SKM-1 treated with dmso at 0.1 percent for 144 hours (cell line): ENCODE data around the gene CLEC4M.
A peak's percentile ranks its signal among the peaks of the same experiment; 100 is the strongest.

Experiments used
- DNase-seq: peaks from one replicate; lab custom pipeline; 2025; ENCODE audit not compliant: unreplicated experiment; lab: John Stamatoyannopoulos, UW

CLEC4M gene, protein sequence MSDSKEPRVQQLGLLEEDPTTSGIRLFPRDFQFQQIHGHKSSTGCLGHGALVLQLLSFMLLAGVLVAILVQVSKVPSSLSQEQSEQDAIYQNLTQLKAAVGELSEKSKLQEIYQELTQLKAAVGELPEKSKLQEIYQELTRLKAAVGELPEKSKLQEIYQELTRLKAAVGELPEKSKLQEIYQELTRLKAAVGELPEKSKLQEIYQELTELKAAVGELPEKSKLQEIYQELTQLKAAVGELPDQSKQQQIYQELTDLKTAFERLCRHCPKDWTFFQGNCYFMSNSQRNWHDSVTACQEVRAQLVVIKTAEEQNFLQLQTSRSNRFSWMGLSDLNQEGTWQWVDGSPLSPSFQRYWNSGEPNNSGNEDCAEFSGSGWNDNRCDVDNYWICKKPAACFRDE

GRCh38 chr19:7762719-7763293, at the start of gene CLEC4M:
TSS of gene CLEC4M (plus strand) at chr19:7763243. CDS start at chr19:7763267, 24 bp downstream.
- DNase-seq = no peak

DNA sequence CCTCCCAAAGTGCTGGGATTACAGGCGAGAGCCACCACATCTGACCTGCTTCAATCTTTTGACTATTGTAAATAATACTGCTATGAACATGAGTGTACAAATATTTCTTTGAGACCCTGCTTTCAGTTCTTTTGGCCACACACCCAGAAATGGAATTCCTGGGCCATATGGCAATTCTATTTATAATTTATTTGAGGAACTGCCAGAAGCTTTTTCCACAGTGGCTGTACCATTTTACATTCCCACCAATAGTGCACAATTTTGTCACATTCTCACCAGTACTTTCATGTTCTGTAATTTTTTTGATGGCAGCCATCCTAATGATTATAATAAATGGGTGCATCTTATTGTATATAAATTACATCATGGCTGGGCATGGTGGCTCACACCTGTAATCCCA, 47.4 kb upstream of the CLEC4M start:
- no peak for DNase-seq

GRCh38 chr19:7716762-7717161, 46.3 kb upstream of the CLEC4M start:
- DNase-seq = no peak

GRCh38 chr19:7718668-7719067, 44.4 kb upstream of the CLEC4M start:
- DNase-seq = no peak

DNA sequence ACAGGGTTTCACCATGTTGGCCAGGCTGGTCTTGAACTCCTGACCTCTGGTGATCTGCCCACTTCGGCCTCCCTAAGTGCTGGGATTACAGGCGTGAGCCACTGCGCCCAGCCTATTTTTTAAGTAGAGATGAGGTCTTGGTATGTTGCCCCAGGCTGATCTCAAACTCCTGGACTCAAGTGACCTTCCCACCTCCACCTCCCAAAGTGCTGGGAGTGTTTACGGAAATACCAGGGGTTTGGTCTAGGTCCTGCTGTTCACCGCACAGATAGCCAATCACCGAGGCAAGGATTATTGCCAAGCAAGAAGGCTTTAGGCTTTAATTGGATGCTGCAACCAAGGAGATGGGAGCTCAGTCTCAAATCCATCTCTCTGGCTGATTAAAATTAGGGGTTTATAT, 42.7 kb upstream of the CLEC4M start:
- DNase-seq = no peak

DNA sequence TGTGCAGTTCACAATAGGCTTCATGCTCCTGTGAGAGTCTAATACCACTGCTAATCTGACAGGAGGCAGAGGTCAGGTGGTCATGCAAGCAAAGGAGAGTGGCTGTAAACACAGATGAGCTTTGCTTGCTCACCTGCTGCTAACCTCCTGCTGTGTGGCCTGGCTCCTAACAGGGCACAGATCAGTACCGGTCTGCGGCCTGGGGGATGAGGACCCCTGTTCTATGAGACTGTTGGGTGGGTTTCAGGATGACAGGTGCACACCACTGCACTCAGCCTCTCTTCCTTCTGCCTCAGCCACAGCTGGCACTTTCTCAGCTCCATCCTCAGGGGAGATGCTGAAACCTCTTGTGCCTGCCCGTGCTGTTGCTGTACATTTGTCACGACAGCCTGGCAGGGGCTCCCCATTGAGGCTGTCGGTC, 40.8 kb upstream of the CLEC4M start:
- DNase-seq = no peak

- DNase-seq = no peak
Observed at GRCh38 chr19:7725791-7726190, 37.3 kb upstream of the CLEC4M start.

DNA sequence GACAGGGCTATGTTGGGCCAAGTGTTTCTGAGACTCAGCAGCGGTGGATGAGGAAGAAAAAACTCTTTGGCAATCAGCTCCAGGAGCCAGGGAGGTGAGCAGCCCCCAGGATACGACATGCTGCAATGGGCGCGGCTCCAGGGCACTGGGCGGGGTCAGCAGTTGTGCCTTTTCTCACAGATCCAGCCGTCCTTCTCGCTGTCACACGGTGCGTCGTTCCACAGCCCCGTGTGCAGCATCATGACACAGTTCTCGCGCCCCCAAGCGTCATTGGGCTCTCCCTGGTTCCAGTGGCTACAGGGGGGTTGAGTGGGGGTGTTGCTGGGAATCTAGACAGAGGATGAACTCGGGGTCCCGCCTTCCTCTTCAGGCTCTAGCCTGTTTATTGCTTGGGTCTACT, 33.8 kb upstream of the CLEC4M start:
- no peak for DNase-seq

DNA sequence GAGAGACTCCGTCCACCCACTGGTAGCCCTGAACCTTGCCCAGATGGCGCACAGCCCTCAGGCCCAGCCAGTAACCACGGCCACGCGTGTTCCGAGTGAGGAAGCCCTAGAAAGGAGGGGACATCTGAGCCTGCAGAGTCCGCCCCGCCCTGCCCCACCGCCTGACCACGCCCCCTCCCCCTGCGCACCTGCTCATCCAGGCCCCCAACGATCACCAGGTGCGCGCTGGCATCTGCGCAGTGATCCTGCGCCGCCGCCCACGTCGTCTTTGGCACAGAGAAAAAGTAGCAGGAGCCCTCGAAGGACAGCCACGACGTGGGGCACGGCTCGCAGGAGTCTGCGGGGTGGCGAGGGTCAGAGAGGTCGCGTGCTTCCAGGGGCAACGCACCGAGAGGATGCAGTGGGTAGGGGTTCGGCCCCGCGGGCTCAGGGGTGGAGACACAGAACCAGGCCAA, 33.2 kb upstream of the CLEC4M start:
- no peak for DNase-seq

GRCh38 chr19:7730286-7731217, 32.5 kb upstream of the CLEC4M start:
- no peak for DNase-seq

DNA sequence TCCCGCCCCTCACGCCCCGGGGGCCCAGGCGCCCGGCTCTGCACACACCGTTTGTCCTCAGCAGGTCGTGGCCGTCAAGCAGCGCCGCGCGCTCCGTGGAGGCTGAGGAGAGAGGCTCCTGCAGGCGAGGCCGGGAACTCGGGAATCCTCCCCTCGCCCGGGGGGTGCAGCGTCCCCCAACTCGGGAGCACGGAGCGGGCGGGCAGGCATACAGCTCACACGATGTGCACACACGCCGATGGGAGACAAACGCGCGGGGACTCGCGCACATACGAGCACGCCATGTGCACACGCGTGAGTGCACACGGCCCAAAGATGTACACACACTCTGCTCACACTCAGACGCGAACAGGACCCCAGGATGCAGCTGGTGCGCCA, 31.8 kb upstream of the CLEC4M start:
- no peak for DNase-seq

DNA sequence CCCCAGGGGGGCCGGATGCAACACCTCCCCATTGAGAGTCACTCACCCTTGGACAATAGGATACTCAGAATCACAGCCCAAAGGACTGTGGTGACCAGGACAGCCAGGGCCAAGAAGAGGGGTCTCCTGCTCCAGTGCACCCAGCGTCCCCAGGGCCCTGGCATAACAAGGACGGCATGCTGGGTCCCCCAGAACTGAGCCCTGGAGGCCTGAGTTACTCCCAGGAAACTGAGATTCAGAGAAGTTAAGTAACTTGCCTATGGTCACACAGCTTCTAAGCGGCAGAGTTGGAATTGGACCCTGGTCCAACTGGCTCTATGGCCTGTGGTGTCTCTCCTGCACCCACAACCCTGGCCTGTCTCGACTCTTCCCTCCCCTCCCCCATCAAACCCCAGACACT, 31.4 kb upstream of the CLEC4M start:
- no peak for DNase-seq

DNA sequence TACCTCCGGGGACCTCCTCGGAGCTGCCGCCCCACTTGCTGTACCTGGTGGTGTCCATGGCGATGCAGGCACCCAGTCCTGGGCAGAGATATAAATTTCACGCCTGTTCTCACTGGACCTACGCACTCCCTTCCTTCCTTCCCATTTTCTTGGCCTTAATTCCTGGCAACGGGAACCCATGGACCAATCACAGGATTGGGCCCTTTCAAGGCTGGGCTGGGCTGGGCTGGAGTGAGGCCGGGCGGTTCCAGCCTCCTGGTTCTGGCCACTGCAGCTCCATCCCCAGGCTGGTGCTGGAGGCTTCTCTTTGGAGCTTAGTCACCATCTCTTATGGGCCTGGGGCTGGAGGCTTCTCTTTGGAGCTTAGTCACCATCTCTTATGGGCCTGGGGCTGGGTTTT, 31.0 kb upstream of the CLEC4M start, which contains the start of gene CLEC4G:
Gene CLEC4G (minus strand): TSS at position 66 of the 400 bp plus-strand sequence. CDS start 8 bp downstream, at position 58.
- DNase-seq = no peak

GRCh38 chr19:7733376-7733775, 29.7 kb upstream of the CLEC4M start:
- no peak for DNase-seq

DNA sequence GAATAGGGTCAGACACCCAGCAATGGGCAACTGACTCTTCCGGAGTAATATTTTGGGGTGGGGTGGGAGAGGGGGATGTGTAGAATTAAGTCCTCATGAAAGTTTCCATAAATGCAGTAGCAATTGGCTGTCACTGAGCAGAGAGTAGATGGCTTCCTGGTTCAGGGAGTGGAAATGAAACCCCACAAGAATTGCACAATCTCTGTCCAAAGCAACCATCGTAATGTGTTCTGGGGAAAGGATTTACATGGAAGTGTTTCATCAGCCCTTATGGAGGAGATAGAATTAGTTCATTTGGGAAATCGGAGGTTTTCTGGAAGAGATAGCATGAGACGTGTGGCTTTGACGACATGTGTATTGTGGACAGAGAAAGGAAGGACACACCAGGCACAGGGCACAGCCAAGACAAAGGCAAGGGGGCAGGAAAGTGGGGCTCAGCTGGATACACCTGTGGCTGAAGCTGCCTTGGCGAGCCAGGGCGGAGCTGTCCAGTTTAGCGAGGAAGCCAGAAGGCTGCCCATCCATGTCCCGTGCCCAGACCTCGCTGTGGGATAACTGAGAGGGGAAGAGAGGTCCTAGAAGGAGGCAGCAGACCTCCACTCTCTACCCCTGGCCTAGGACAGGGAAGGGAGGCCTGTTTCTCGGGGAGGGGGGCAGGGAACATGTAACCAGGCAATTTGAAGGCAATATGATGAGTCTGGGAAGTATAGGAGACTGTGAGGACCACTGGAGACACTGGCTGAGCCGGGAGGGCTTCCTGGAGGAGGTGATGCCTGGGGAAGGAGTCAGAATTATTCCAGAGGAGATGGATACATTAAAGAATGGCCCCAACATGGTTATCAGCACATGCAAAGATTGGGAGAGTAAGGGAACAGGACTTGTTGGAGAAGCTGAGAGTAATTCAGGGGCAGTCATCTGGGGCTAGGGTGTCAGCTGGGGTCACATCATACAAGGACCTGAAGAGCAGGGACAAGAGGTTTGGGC, 28.5 kb upstream of the CLEC4M start:
- DNase-seq = peak; percentile 83

DNA sequence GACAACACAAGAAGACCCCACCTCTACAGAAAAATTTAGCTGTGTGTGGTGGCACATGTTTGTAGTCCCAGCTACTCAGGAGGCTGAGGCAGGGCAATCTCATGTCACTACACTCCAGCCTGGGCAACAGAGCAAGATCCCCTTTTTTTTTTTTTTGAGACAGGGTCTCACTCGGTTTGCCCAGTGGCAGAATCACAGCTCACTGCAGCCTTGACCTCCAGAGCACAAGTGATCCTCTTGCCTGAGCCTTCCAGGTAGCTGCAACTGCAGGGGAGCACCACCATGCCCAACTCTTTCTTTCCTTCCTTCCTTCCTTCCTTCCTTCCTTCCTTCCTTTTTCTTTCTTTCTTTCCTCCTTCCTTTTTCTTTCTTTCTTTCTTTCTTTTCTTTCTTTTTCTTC, 26.9 kb upstream of the CLEC4M start:
- DNase-seq = no peak

GRCh38 chr19:7737215-7737614, 25.8 kb upstream of the CLEC4M start:
- no peak for DNase-seq

DNA sequence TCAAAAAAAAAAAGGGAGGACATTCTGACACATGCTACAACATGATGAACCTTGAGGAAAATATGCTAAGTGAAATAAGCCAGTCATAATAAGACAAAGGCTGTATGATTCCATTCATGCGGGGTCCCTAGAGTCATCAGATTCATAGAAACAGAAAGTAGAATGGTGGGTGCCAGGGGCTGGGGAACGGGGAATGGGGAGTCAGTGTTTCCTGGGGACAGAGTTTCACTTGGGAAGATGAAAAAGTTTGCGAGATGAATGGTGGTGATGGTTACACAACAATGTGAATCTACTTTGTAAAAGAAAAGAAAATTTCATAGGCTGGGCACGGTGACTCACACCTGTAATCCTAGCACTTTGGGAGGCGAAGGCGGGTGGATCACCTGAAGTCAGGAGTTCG, 25.0 kb upstream of the CLEC4M start:
- no peak for DNase-seq

GRCh38 chr19:7739211-7739755, 23.8 kb upstream of the CLEC4M start:
- DNase-seq = no peak
